HG02610 (cell line): ENCODE measurements around the gene CLDN12.
"Not testable (repeated sequence)": the region's sequence is repeated elsewhere in the genome, so short reads cannot be mapped to it uniquely, and the experiment has no call there.

ENCODE experiments used
- ATAC-seq: cut with Tn5 transposase; IDR thresholded peaks from one replicate; pipeline ENCODE4 v1.9.1; 2021; ENCODE audit warnings: mild to moderate bottlenecking, moderate library complexity; ENCODE audit not compliant: unreplicated experiment

CLDN12 gene

DNA sequence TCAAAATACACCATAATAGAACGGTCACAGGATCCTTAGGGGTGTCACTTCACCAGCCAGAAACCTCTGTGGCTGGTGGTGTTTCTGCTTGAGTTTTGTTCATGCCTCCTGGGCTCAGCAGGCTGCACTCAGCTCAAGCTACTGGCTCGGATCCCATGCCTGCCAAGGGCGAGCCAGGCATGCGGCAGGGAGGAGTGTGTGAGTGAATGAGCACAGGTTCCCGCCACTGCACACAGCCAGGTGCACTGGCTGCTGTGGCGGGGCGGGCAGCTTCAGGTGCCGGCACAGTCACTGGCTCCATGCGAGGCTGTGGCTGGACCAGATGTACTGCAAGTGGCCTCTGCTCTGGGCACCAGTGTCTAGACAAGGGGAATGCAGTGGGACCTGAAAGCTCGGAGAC, 29.5 kb downstream of the CLDN12 start:
- ATAC-seq, result no peak

DNA sequence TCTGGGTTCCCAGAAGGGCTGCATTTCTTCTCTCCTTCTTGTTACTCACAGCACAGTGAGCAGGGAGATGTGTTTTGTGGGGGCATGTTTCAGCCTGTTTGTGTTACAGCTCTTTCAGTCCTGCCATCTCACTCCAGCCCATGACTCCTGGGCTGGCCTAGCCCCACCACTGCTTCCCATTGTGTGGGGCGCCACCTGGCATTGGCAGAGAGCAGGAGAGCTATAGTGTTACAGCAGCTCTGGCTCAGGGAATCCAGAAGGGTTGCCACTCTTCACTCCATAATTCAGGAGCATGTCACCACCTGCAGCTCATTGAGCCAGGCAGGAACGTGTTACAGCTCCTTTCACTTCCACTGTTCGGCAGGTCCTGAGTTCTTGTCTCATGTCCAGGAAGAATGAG, 30.0 kb downstream of the CLDN12 start:
- no peak for ATAC-seq

DNA sequence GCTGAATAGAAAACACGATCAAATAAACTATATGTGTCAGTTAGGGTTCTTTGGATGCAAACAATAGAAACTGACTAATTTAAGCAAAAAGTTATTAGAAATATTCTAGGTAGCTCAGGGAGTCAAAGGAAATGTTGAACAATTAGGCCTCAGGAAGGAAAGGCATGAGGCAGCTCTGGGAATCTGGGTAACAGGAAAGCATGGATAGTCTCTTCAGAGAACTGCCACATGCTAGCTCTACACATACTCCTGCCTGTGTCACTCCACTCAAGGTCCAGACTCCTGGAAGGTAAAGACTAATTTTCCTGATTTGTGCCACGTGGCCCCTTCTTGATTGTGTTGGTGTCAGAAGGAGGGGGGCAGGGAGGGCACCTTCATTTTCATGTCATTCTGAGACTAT, 42.4 kb downstream of the CLDN12 start:
- ATAC-seq, result no peak

DNA sequence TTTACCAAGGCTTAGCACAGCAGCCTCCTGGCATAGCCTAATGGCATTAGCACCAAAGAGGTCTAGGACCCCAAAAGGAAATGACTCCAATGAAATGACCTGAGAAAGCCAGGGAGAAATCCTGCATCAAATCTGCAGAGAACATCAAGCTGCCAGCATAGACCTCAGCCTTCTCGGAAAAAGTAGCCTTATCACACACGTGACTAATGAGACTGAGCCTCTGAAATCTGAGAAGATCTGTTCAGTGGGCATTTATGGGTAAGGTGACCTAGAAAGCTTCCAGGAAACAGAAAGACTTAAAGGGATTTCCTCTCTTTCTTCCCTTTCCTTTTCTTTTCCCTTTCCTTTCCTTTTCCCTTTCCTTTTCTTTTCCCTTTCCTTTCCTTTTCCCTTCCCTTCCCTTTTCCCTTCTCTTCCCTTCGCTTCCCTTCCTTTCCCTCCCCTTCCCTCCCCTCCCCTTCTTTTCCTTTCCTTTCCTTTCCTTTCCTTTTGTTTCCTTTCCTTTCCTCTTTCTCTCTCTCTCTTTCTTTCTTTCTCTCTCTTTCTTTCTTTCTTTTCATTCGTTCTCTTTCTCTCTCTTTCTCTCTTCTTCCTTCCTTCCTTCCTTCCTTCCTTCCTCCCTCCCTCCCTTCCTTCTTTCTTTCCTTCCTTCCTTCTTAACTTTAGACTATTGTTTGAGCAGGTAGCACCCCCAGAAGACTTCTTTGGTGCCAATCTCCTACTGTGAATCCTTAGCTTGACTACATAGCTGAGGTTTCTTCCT, 43.1 kb downstream of the CLDN12 start:
- ATAC-seq, result no peak

DNA sequence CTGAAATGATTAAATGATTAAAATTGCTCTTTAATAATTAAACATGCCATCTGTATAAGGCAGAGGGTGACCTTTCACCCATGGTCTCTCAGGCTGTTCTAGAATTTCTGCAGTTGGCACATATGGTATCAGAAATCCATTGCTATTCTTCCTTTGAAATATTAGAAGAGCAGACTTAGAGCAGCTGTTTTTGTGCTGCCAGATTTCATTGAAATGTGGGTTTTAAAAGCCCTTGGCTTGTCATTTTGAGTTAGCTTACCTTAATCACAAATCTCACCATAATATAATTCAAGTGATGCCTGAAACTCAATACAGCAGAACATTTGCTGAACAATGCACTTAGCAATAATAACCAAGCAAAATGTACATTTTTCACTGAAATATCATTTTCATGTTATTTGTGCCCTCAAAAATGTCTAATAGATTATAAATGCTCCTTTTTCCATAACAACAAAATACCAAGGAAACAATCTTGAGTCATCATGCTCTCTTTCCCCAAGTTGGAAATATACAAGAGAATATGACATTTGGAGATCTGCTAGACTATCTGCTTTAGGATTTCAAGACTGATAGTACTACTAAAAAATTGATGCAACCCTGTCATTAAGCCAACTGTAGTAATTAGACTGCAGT, 50.1 kb downstream of the CLDN12 start:
- ATAC-seq, result no peak

DNA sequence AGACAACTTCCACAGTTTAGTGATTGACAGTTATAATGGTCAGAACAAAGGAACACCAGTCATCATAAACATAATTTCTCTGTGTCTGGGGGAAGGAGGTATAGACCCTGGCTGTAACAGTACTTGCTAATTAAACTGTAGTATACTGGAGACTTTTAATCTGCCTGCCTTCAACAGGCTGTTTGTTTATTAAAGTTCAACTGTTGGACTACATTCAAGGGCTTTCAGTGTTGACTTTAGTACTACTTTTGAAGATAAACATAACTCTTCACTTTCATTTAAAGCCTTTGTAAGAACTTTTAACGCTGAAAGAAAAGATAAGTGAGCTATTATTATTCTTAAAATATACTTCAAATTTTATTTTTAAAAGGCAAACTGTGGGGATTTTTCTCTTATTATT, 50.7 kb downstream of the CLDN12 start:
- no peak for ATAC-seq

DNA sequence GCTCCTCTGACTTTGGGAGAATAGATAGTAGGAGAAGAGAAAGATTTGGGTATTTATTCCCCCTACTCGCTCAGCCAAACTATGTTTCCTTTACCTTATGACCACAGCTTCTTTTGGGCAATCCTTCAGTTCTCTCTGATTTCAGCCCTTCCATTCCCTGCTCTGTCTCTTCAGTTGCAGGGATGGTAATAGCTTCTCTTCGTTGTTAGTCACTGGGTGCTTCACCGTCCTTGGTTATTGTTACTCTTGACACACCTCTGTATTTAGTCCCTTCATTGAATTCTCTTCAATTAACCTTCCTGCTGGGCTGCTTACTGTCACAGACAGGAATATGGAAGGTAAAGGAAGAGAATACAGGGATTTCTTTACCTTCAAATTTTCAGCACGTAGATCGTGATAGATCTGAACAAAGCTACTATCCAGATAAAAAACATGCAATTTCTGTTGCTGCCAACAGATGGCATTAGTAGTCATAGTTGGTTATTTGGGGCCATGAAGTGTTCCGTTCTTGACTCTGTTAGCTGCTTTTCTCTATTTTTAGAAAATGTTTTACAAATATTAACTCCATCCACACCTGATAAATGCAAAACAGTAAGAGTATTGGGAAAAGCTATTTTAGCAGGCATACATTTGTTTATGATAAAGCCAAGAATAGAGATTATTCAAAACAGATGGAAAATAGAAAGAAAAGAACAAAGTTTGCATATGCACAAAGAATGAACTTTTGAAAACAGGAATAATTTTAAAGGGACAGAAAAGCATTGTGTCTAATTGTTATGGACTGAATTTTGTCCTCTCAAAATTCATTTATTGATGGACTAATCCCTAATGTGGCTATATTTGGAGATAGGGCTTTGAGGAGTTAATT, 52.1 kb downstream of the CLDN12 start:
- ATAC-seq, result no peak

DNA sequence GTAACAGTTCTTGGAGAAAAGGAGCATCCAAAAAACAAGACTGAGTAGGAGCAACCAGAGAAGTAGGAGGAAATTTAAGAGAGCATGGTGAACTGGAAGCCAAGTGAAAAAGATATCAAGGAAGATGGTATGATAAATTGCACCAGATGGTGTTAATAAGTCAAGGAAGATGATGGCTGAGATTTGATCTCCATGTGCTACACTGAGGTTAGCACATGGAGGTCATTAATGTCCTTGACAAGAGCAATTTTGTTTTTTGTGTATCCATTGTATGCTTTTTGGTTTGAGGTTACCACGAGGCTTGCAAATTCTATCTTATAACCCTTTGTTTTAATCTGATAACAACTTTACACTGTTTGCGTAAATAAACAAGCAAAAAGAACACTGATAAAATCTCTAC, 54.8 kb downstream of the CLDN12 start:
- no peak for ATAC-seq

DNA sequence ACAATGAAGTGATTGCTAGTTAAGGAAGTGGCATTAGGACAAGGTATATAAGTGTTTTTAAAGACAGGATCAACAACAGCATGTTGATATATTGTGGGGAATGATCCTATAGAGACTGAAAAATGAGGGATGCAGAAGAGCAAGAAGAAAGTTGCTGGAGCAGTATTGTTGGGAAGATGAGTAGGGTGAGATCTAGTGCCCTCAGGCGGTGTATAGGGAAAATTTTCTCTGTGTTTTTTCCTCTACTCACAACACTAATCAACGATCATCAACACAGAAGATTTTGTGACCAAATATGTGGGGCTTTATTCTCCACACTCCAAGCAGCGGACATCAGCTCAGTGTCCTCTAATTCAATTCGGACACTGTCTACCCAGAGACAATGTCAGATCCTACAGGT, 56.6 kb downstream of the CLDN12 start:
- no peak for ATAC-seq

DNA sequence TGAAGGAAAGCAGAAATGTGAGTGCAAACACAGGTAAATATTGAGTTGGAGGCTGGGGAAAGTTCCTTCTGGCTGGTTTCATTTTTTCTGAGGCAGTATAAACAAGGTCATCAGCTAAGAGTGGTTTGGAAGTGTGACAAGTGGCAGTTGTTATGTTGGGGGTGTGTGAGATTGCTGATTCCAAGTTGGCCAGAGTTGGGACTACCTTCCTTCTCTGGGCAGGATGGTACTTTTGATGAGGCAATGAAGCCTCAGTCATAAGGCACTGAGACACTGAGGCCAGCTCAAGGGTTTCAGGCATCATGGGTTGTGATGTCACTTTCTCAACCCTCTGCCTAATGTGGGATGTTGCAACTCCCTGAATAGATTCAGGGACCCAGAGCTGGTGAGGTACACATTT, 58.0 kb downstream of the CLDN12 start:
- ATAC-seq, result no peak

DNA sequence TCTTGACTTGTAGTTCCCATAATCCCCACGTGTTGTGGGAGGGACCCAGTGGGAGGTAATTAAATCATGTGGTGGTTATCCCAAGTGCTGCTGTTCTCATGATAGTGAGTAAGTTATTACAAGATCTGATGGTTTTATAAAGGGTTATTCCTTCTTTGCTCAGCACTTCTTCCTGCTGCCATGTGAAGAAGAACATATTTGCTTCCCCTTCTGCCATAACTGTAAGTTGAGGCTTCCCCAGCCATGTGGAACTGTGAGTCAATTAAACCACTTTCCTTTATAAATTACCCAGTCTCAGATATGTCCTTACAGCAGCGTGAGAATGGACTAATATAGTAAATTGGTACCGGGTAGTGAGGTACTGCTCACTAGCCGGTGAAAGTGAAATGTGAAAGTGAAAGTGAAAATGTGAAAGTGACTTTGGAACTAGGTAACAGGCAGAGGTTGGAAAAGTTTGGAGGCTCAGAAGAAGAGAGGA, 59.9 kb downstream of the CLDN12 start:
- not testable (repeated sequence) for ATAC-seq
